MM.1S (cell line): ENCODE measurements around the gene PERCC1.

Experiments
- DNase-seq: peaks from one replicate; pipeline ENCODE4 v3.0.0-alpha.2; 2015
- H2AFZ ChIP-seq: fragments of 300-600 bp; sonication (generic); 2 replicates; pipeline ENCODE4 v1.6.0; 2016; ENCODE audit warnings: antibody characterized with exemption, low read length
- H3F3A ChIP-seq: fragments of 300-600 bp; sonication (generic); 2 replicates; pipeline ENCODE4 v1.6.1; 2016; ENCODE audit warnings: mild to moderate bottlenecking, antibody characterized with exemption, low read length, moderate library complexity, mixed read lengths; ENCODE audit not compliant: insufficient read depth
- H3K27ac ChIP-seq: fragments of 300-600 bp; sonication (generic); 2 replicates; pipeline ENCODE4 v1.5.1; 2016; ENCODE audit warnings: mild to moderate bottlenecking, low read length
- H3K27me3 ChIP-seq: fragments of 300-600 bp; sonication (generic); replicated peaks from 2 replicates; pipeline ENCODE4 v1.6.0; 2016; ENCODE audit warnings: low read length; ENCODE audit not compliant: insufficient read depth
- H3K36me3 ChIP-seq: fragments of 300-600 bp; sonication (generic); replicated peaks from 2 replicates; pipeline ENCODE4 v1.6.1; 2016; ENCODE audit warnings: mild to moderate bottlenecking, low read length, mixed read lengths; ENCODE audit not compliant: insufficient read depth
- H3K4me1 ChIP-seq: fragments of 300-600 bp; sonication (generic); 2 replicates; pipeline ENCODE4 v1.6.1; 2016; ENCODE audit warnings: low read length, mixed read lengths
- H3K4me2 ChIP-seq: fragments of 300-600 bp; sonication (generic); 2 replicates; pipeline ENCODE4 v1.6.0; 2016; ENCODE audit warnings: low read depth, low read length
- H3K4me3 ChIP-seq: fragments of 300-600 bp; sonication (generic); 2 replicates; pipeline ENCODE4 v1.5.1; 2016; ENCODE audit warnings: low read length, mixed read lengths
- H3K79me2 ChIP-seq: fragments of 300-600 bp; sonication (generic); 2 replicates; pipeline ENCODE4 v1.6.1; 2016; ENCODE audit warnings: mixed run types, low read length, mixed read lengths
- H3K9ac ChIP-seq: fragments of 300-600 bp; sonication (generic); 2 replicates; pipeline ENCODE4 v1.6.1; 2016; ENCODE audit warnings: low read length, mixed read lengths
- H3K9me2 ChIP-seq: fragments of 300-600 bp; sonication (generic); replicated peaks from 2 replicates; pipeline ENCODE4 v1.6.1; 2016; ENCODE audit warnings: mild to moderate bottlenecking, low read length, mixed read lengths; ENCODE audit not compliant: insufficient read depth
- H3K9me3 ChIP-seq: fragments of 300-600 bp; sonication (generic); replicated peaks from 2 replicates; pipeline ENCODE4 v1.6.1; 2016; ENCODE audit warnings: mild to moderate bottlenecking, low read length, mixed read lengths; ENCODE audit not compliant: insufficient read depth
- H4K20me1 ChIP-seq: fragments of 300-600 bp; sonication (generic); 2 replicates; pipeline ENCODE4 v1.6.1; 2016; ENCODE audit warnings: mild to moderate bottlenecking, low read length, moderate library complexity, mixed read lengths; ENCODE audit not compliant: insufficient read depth
- CTCF ChIP-seq: fragments of 300-600 bp; sonication (generic); IDR thresholded peaks from 2 replicates; pipeline ENCODE4 v1.5.1; 2016; ENCODE audit warnings: antibody characterized with exemption, low read length, mixed read lengths
- EZH2 ChIP-seq: fragments of 300-600 bp; sonication (generic); optimal IDR thresholded peaks from 2 replicates; pipeline ENCODE3; 2017; ENCODE audit warnings: low read depth, mild to moderate bottlenecking, antibody characterized with exemption, low read length, mixed read lengths
- EZH2phosphoT487 ChIP-seq: fragments of 300-600 bp; sonication (generic); IDR thresholded peaks from 2 replicates; pipeline ENCODE4 v1.6.1; 2018; ENCODE audit warnings: antibody characterized with exemption, low read length

Gene PERCC1

GRCh38 chr16:1452530-1452929, 21.7 kb downstream of the PERCC1 start:
- no peak overlapping the region for H3K27ac ChIP-seq
- H3F3A ChIP-seq, result no peaks in the 10 kb centered on the region
- no peaks in the 10 kb centered on the region for H3K27me3 ChIP-seq
- no peaks in the 10 kb centered on the region for H3K79me2 ChIP-seq
- no peak for TF ChIP-seq EZH2
- TF ChIP-seq CTCF, result no peak
- TF ChIP-seq EZH2phosphoT487, result no peak
- no peak overlapping the region for H3K4me3 ChIP-seq
- no peak overlapping the region for H3K4me2 ChIP-seq
- no peaks in the 10 kb centered on the region for H3K9me2 ChIP-seq
- H3K9ac ChIP-seq, result no peak overlapping the region
- no peak for DNase-seq
- H2AFZ ChIP-seq, result no peak overlapping the region
- no peaks in the 10 kb centered on the region for H3K36me3 ChIP-seq
- no peaks in the 10 kb centered on the region for H3K4me1 ChIP-seq
- no peaks in the 10 kb centered on the region for H3K9me3 ChIP-seq
- no peaks in the 10 kb centered on the region for H4K20me1 ChIP-seq

- no peaks in the 10 kb centered on the region for H3K9me3 ChIP-seq
- H3K79me2 ChIP-seq, result no peaks in the 10 kb centered on the region
- H3K9ac ChIP-seq, result no peak overlapping the region
- no peaks in the 10 kb centered on the region for H3K27me3 ChIP-seq
- TF ChIP-seq CTCF, result no peak
- TF ChIP-seq EZH2phosphoT487, result no peak
- TF ChIP-seq EZH2, result no peak
- no peak for DNase-seq
- no peak overlapping the region for H3K27ac ChIP-seq
- no peaks in the 10 kb centered on the region for H4K20me1 ChIP-seq
- H3K9me2 ChIP-seq, result no peaks in the 10 kb centered on the region
- H2AFZ ChIP-seq, result no peak overlapping the region
- H3K4me2 ChIP-seq, result no peak overlapping the region
- no peaks in the 10 kb centered on the region for H3K36me3 ChIP-seq
- no peaks in the 10 kb centered on the region for H3F3A ChIP-seq
- no peak overlapping the region for H3K4me3 ChIP-seq
- no peaks in the 10 kb centered on the region for H3K4me1 ChIP-seq
Measured at GRCh38 chr16:1453316-1453715, 22.4 kb downstream of the PERCC1 start.

GRCh38 chr16:1454561-1454960, 23.7 kb downstream of the PERCC1 start:
- Histone ChIP-seq H3K9ac (no peak overlapping the region), H3K79me2 (no peaks in the 10 kb centered on the region), H3K9me2 (no peaks in the 10 kb centered on the region), H2AFZ (no peak overlapping the region), H3K27me3 (no peaks in the 10 kb centered on the region), H3F3A (no peaks in the 10 kb centered on the region), H3K4me3 (no peak overlapping the region), H4K20me1 (no peaks in the 10 kb centered on the region), H3K9me3 (no peaks in the 10 kb centered on the region), H3K4me2 (no peak overlapping the region), H3K27ac (no peak overlapping the region), H3K4me1 (no peaks in the 10 kb centered on the region), H3K36me3 (no peaks in the 10 kb centered on the region)
- no peak for DNase-seq
- TF ChIP-seq EZH2phosphoT487 (no peak), EZH2 (no peak), CTCF (no peak)
